Smooth muscle cell (in vitro differentiated cells): ENCODE results near the gene DIAPH3. TPM values are rescaled to one million over a fixed set of nuclear protein-coding genes. Genes with fewer than 3 reads are reported as not detected.
A peak's percentile ranks its signal among the peaks of the same experiment; 100 is the strongest.
"Not testable (repeated sequence)": the region's sequence is repeated elsewhere in the genome, so short reads cannot be mapped to it uniquely, and the experiment has no call there.

Source experiments
- DNase-seq: peaks from one replicate; lab custom pipeline; 2025; ENCODE audit not compliant: unreplicated experiment; lab: John Stamatoyannopoulos, UW
- H2AFZ ChIP-seq: fragments of 200-600 bp; sonication (generic); 2 replicates; pipeline ENCODE4 v1.6.0; 2016; ENCODE audit warnings: antibody characterized with exemption, low read depth, mild to moderate bottlenecking
- H3F3A ChIP-seq: fragments of 200-600 bp; sonication (generic); 2 replicates; pipeline ENCODE4 v1.6.0; 2017; ENCODE audit warnings: antibody characterized with exemption, low read depth
- H3K27ac ChIP-seq: fragments of 200-600 bp; sonication (generic); 2 replicates; pipeline ENCODE4 v1.5.1; 2016; ENCODE audit warnings: low read depth, mild to moderate bottlenecking
- H3K27me3 ChIP-seq: fragments of 200-600 bp; sonication (generic); 2 replicates; pipeline ENCODE4 v1.6.1; 2016; ENCODE audit warnings: low read depth, mild to moderate bottlenecking
- H3K36me3 ChIP-seq: fragments of 200-600 bp; sonication (generic); 2 replicates; pipeline ENCODE4 v1.5.1; 2016; ENCODE audit warnings: low read depth
- H3K4me1 ChIP-seq: fragments of 200-600 bp; sonication (generic); 2 replicates; pipeline ENCODE4 v1.5.1; 2016; ENCODE audit warnings: low read depth
- H3K4me2 ChIP-seq: fragments of 200-600 bp; sonication (generic); 2 replicates; pipeline ENCODE4 v1.6.0; 2016; ENCODE audit warnings: mild to moderate bottlenecking
- H3K4me3 ChIP-seq: fragments of 200-600 bp; sonication (generic); 2 replicates; pipeline ENCODE4 v1.5.1; 2016; ENCODE audit warnings: mild to moderate bottlenecking
- H3K79me2 ChIP-seq: fragments of 200-600 bp; sonication (generic); 2 replicates; pipeline ENCODE4 v1.6.0; 2016; ENCODE audit warnings: low read depth, mild to moderate bottlenecking
- H3K9ac ChIP-seq: fragments of 200-600 bp; sonication (generic); 2 replicates; pipeline ENCODE4 v1.6.0; 2016; ENCODE audit warnings: low read depth
- H3K9me3 ChIP-seq: fragments of 200-600 bp; sonication (generic); replicated peaks from 2 replicates; pipeline ENCODE4 v1.5.1; 2016; ENCODE audit warnings: low read depth
- H4K20me1 ChIP-seq: fragments of 200-600 bp; sonication (generic); 2 replicates; pipeline ENCODE4 v1.6.0; 2016; ENCODE audit warnings: low read depth
- WGBS: methylation state at CpG from one replicate; pipeline ENCODE4 v1.1.7; 2016; ENCODE audit warnings: low lambda C conversion rate; 5-methylcytosine and 5-hydroxymethylcytosine counted together
- polyA plus RNA-seq: library from polyadenylated mRNA; unstranded; fragments of >200 nt; fragmentation: Nextera tagmentation; extraction: Ambion mirVana; gene quantifications from 2 replicates; pipeline ENCODE4 v1.2.1, GENCODE V29; 2016
- total RNA-seq: library from RNA; depleted of rRNA; stranded (reverse); fragments of >200 nt; gene quantifications from 2 replicates; pipeline ENCODE4 v1.2.3, GENCODE V29; 2014
- TF ChIP-seq, protein P1 (sequence below): fragments of 200-600 bp; sonication (generic); IDR thresholded peaks from 2 replicates; pipeline ENCODE4 v1.5.1; 2017; ENCODE audit warnings: borderline replicate concordance, mild to moderate bottlenecking, antibody characterized with exemption; ENCODE audit not compliant: insufficient read depth, poor library complexity, severe bottlenecking

Gene DIAPH3
- total and polyA plus RNA-seq, 2 experiments from 2014 or later: 6.8 to 9.5 TPM

DNA sequence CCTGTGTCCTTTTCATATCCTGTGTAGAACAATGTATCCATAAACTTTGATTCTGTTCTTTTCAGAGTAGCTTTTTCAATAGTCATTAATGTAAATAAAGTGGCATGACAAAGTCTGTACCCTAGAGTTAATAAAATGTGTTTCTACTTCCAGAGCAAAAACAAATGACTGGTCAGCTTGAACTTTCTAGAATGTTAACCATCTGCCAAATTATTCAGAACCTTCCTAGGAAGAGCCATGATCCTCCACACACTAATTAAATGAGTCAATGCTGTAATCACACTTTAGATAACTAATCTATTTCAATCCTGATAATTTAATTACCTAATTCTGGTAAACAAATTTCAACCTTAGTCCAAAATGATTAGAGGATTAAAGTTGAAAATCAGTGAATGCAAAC, 73.2 kb downstream of the DIAPH3 start:
- DNase-seq: no peak
- H3K4me2 ChIP-seq: no peak overlapping the region
- no peaks in the 10 kb centered on the region for H4K20me1 ChIP-seq
- H3K9ac ChIP-seq: no peak overlapping the region
- no peaks in the 10 kb centered on the region for H3K79me2 ChIP-seq
- H3K4me3 ChIP-seq: no peak overlapping the region
- no peaks in the 10 kb centered on the region for H3K4me1 ChIP-seq
- H2AFZ ChIP-seq: peak overlapping the region; percentile 33
- no peaks in the 10 kb centered on the region for H3K27me3 ChIP-seq
- H3F3A ChIP-seq: no peaks in the 10 kb centered on the region
- TF ChIP-seq, protein P1, sequence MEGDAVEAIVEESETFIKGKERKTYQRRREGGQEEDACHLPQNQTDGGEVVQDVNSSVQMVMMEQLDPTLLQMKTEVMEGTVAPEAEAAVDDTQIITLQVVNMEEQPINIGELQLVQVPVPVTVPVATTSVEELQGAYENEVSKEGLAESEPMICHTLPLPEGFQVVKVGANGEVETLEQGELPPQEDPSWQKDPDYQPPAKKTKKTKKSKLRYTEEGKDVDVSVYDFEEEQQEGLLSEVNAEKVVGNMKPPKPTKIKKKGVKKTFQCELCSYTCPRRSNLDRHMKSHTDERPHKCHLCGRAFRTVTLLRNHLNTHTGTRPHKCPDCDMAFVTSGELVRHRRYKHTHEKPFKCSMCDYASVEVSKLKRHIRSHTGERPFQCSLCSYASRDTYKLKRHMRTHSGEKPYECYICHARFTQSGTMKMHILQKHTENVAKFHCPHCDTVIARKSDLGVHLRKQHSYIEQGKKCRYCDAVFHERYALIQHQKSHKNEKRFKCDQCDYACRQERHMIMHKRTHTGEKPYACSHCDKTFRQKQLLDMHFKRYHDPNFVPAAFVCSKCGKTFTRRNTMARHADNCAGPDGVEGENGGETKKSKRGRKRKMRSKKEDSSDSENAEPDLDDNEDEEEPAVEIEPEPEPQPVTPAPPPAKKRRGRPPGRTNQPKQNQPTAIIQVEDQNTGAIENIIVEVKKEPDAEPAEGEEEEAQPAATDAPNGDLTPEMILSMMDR: no peak
- no peaks in the 10 kb centered on the region for H3K9me3 ChIP-seq
- no peak overlapping the region for H3K27ac ChIP-seq
- no peaks in the 10 kb centered on the region for H3K36me3 ChIP-seq

DNA sequence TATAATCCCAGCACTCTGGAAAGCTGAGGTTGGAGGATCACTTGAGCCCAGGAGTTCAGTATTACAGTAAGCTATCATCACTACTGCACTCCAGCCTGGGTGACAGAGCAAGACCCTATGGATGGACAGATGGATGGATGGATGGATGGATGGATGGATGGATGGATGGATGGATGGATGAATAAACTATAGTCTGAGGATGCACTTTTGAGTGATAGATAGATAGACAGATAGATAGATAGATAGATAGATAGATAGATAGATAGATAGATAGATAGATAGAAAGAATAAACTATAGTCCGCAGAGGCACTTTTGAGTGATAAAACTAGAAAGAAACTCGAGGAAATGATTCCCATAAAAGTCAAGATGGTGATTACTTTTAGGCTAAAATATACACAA, 79.9 kb downstream of the DIAPH3 start:
- not testable (repeated sequence) for H4K20me1 ChIP-seq, H3K27ac ChIP-seq, H3F3A ChIP-seq, H3K4me2 ChIP-seq, H3K9me3 ChIP-seq, H3K4me3 ChIP-seq, H3K36me3 ChIP-seq, H3K4me1 ChIP-seq, DNase-seq, H3K79me2 ChIP-seq, H2AFZ ChIP-seq, H3K27me3 ChIP-seq, H3K9ac ChIP-seq
- 98% methylated on average over 2 of the region's 2 CpGs for WGBS

DNA sequence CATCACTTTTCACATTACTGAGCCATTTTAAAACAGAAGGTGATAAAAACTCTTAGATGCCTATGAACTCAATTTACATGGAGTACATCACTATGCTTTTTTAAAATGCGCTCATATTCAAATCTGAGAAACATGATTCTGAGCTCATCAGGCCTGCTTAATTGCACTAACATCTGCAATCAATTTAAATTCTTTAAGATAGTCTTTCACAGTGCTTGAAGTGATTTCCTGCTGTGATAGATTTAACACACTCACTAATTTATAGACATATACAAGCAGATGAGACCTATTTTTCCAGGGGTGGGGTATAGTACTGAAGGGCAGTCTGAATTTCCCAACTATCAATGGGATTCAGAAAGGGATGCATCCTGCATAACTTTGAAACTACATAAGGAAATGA, 82.9 kb downstream of the DIAPH3 start:
- no peak for DNase-seq
- no peaks in the 10 kb centered on the region for H3K9me3 ChIP-seq
- H4K20me1 ChIP-seq: no peaks in the 10 kb centered on the region
- no peaks in the 10 kb centered on the region for H3K36me3 ChIP-seq
- no peaks in the 10 kb centered on the region for H3F3A ChIP-seq
- WGBS: 92% methylated on average over 1 of the region's 1 CpG
- no peaks in the 10 kb centered on the region for H3K27me3 ChIP-seq
- H2AFZ ChIP-seq: no peak overlapping the region
- no peak overlapping the region for H3K4me3 ChIP-seq
- H3K4me1 ChIP-seq: no peaks in the 10 kb centered on the region
- TF ChIP-seq, protein P1: no peak
- H3K9ac ChIP-seq: no peak overlapping the region
- no peak overlapping the region for H3K4me2 ChIP-seq
- no peak overlapping the region for H3K27ac ChIP-seq
- H3K79me2 ChIP-seq: peaks cover 4% of the 10 kb centered on the region

DNA sequence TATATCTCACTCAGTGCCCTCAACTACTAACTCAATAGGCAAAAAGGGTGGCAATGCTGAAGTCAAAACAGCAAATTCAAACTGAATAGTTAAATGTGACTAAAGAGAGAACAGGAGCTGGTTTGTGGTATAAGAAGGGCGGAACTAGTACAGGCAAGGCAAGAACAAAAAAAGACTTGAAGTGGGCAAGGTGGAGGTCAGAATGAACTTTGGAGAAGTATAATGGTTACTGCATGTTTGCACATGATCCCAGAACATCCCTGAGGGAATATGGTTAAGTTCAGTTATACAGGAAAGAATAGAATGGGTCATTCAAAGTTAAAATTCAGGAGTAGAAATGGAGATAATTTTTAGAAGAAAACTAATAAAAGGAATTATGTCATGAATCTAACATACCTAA, 85.5 kb downstream of the DIAPH3 start:
- Histone ChIP-seq H3K79me2 (peaks cover 4% of the 10 kb centered on the region), H2AFZ (peak overlapping the region; percentile 18)

More for the DNA sequence above, 85.5 kb downstream of the DIAPH3 start:
- Histone ChIP-seq H3K9ac (no peak overlapping the region), H3K4me1 (no peaks in the 10 kb centered on the region), H3K27ac (no peak overlapping the region), H3K4me2 (no peak overlapping the region), H3K27me3 (no peaks in the 10 kb centered on the region), H3K4me3 (no peak overlapping the region), H3K36me3 (no peaks in the 10 kb centered on the region), H4K20me1 (no peaks in the 10 kb centered on the region), H3K9me3 (no peaks in the 10 kb centered on the region), H3F3A (no peaks in the 10 kb centered on the region)
- DNase-seq: no peak
- 100% methylated on average over 1 of the region's 1 CpG for WGBS
- TF ChIP-seq, protein P1: no peak
